Erythroblast (primary cell): ENCODE data around the gene SPATA3.

Experiments
- DNase-seq, 2 experiments: peaks; one replicate each; lab custom pipeline; 2025; lab: John Stamatoyannopoulos, UW
- GATA1 ChIP-seq: IDR thresholded peaks from 2 replicates; pipeline ENCODE4 v1.6.1; 2011; ENCODE audit warnings: low read depth, mild to moderate bottlenecking, control low read depth, low read length, moderate library complexity
- POLR2A ChIP-seq: IDR thresholded peaks from 2 replicates; pipeline ENCODE4 v1.6.1; 2011; ENCODE audit warnings: mild to moderate bottlenecking, low read length

SPATA3 gene

GRCh38 chr2:231037731-231038482 lies 42.0 kb downstream of the SPATA3 start:
- no peak for TF ChIP-seq GATA1
- no peak for TF ChIP-seq POLR2A
- DNase-seq: peak; percentile 29 to 32

DNA sequence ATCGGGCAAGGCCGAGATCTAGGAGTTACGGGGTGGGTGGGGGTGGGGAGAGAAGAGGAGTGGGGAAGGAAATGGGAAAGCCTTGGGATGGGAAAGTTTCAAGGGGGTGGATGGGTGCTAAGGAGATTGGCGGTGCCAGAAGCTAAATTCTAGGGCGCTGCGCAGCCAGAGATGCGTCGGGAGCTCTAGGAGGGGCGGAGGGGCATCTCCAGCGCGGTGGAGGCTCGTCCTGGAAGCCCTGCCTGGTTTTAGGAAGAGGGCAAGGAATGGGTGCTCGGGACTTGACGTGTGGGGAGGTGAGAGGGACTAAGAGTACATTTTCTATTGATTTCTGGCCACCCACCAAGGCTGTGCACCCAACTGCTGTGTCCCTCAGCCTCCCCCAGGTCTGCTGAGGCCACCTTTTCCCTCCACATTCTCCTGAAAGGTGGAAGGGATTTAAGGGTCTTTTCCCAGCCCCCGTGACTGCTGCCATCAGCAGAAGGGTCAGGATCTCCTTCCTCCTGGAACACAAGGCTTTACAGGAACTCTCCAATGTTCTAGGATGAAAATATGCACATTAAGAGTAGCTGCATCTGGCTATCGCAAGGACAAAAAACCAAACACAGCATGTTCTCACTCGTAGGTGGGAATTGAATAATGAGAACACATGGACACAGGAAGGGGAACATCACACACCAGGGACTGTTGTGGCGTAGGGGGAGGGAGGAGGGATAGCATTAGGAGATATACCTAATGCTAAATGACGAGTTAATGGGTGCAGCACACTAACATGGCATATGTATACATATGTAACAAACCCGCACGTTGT lies 42.8 kb downstream of the SPATA3 start:
- TF ChIP-seq POLR2A (no peak), GATA1 (no peak)
- no peak for DNase-seq

DNA sequence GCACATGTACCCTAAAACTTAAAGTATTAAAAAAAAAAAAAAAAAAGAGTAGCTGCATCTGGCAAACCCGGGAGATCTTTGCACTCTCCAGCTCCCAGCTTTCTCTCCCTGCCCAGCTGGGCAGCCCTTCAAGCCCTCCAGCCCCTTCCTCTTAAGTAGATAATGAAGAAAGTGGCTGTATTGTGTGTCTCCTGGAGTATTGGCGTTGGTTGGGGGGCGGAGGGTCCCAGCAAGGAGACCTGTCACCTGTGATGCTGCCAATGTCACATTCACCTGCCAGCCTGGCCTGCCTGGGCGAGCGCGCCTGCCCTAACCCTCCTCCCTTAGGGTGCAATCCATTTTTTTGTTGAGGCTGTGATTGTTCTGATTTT lies 43.4 kb downstream of the SPATA3 start:
- TF ChIP-seq GATA1: no peak
- TF ChIP-seq POLR2A: no peak
- no peak for DNase-seq

DNA sequence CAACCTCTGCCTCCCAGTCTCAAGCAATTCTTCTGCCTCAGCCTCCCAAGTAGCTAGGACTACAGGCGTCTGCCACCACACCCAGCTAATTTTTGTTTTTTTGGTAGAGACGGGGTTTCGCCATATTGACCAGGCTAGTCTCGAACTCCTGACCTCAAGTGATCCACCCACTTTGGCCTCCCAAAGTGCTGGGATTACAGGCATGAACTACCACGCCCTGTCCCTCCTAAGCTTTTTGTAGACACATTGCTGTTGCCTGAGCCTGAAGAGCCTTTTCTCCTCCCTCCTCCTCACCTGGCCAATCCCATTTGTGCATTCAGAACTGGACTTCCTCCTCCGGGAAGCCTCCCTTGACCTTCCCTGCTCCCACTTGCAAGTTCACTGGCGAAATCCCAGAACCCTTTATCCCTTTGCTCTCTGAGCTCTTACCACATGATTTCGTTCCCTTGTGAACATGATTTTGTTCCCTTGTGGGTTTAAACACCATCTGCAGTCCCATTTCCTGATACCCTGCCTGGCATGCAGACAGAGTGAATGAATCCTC lies 44.0 kb downstream of the SPATA3 start:
- TF ChIP-seq POLR2A (no peak), GATA1 (no peak)
- no peak for DNase-seq

GRCh38 chr2:231041061-231041689 lies 45.3 kb downstream of the SPATA3 start:
- no peak for DNase-seq

GRCh38 chr2:231043796-231044195 lies 47.9 kb downstream of the SPATA3 start:
- no peak for DNase-seq
- no peak for TF ChIP-seq GATA1
- TF ChIP-seq POLR2A: no peak

More at GRCh38 chr2:231041061-231041689, 45.3 kb downstream of the SPATA3 start:
- TF ChIP-seq GATA1 (no peak), POLR2A (no peak)

GRCh38 chr2:231046916-231047273 lies 51.0 kb downstream of the SPATA3 start:
- TF ChIP-seq POLR2A (no peak), GATA1 (no peak)
- DNase-seq: no peak

GRCh38 chr2:231047274-231047922 lies 51.5 kb downstream of the SPATA3 start:
- no peak for TF ChIP-seq POLR2A
- no peak for TF ChIP-seq GATA1
- no peak for DNase-seq

DNA sequence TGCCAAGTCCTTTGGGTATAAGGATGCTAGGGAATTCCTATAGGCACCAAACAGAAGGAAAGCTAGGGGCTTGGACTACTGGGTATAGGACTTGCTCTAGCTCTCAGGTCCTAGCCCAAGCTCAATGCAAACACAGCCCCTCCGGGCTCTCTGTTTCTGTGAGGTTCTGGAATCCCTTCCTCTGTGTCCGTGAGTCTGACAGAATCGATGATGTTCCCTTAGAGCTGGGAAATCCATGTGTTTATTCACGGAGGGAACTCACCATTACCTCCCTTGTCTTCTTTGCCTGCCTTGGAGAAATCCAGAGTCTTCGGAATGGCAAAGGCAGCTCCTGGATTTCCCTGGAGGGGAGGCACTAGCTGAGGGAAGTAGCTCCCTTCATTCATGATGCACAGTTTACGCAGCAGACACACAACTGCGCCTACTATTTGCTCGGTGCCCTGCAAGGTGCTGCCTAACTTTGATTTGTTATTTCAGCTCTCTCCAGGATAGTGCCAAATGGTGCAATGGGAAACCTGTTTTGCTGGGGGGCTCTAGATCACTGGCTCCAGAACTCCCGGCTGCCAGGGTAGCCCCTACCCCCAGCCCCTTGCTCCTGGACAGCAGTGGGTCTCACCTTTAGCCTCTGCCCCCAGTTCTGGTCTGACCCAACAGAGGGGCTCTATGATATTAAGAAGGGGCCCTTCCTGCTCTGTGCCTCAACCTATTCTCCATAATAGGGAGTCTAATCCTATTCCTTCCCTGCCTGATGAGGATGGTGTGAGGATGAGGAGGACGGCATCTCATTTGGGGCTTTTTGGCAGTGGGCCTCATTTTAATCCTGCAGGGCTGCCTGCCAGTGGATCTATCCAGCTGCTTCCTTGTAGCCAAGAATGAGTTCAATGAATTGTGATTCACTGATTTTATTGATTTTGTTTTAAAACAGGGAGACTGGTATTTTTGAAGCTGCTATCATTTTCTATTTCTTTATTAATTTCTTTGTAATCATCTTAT lies 52.3 kb downstream of the SPATA3 start:
- TF ChIP-seq POLR2A (no peak), GATA1 (no peak)
- DNase-seq: no peak

- DNase-seq: peak in 1 of 2 experiments; percentile 36
- TF ChIP-seq POLR2A: no peak
- no peak for TF ChIP-seq GATA1
These were observed 53.5 kb downstream of the SPATA3 start for GRCh38 chr2:231049286-231050017.

- DNase-seq: no peak
- TF ChIP-seq POLR2A (no peak), GATA1 (no peak)
These were observed 54.3 kb downstream of the SPATA3 start for GRCh38 chr2:231050018-231050901.
